Pancreas (tissue), 10 donors: ENCODE data around the gene ARID4B. TPM values are rescaled to one million over a fixed set of nuclear protein-coding genes. Genes with fewer than 3 reads are reported as not detected.
"Not testable (repeated sequence)": the region's sequence is repeated elsewhere in the genome, so short reads cannot be mapped to it uniquely, and the experiment has no call there.

Experiments used
- ATAC-seq, 4 donors: fragments of 200-7000 bp; cut with Tn5 transposase; one replicate each; pipeline versions ENCODE4 v1.8.0 to v1.9.1; 2020; ENCODE audit warnings: mild to moderate bottlenecking in 4 of 4, moderate library complexity in 4 of 4
- DNase-seq, 6 donors: peaks; one replicate each; pipeline ENCODE4 v3.0.0-alpha.2; 2020
- FAIRE-seq: peaks from 2 replicates; lab custom pipeline; 2012; peaks lifted over from hg19 to GRCh38; lab: Jason Lieb, UNC
- H3K27ac ChIP-seq, 4 donors: fragments of 200-600 bp; sonication (generic); 1 replicate in 3 of 4; 2 replicates in 1 of 4; pipeline versions ENCODE4 v1.5.0 to v1.8.0; 2020
- H3K27me3 ChIP-seq, 4 donors: fragments of 200-600 bp; one replicate each; pipeline ENCODE4 v1.8.0; 2021
- H3K36me3 ChIP-seq, 3 donors: fragments of 200-600 bp; sonication (generic) in 1 of 3; one replicate each; pipeline versions ENCODE4 v1.5.0 to v1.8.0; 2020 to 2021
- H3K4me1 ChIP-seq, 3 donors: fragments of 200-600 bp; one replicate each; pipeline ENCODE4 v1.8.0; 2021
- H3K4me3 ChIP-seq, 4 donors: fragments of 200-600 bp; sonication (generic) in 2 of 4; one replicate each; pipeline versions ENCODE4 v1.5.0 to v1.8.0; 2020 to 2021
- H3K9me3 ChIP-seq, 4 donors: fragments of 200-600 bp; one replicate each; pipeline ENCODE4 v1.8.0; 2021
- CTCF ChIP-seq, 4 donors: fragments of 200-600 bp; sonication (generic) in 3 of 4; IDR thresholded peaks; one replicate each; pipeline versions ENCODE4 v1.5.0 to v1.8.0; 2021; ENCODE audit warnings: antibody characterized with exemption in 4 of 4
- WGBS, 2 donors: extraction: QIAGEN DNeasy Blood & Tissue Kit; methylation state at CpG; one replicate each; pipeline ENCODE4 v1.1.7; 2013; 5-methylcytosine and 5-hydroxymethylcytosine counted together
- intact Hi-C, 3 donors: fragments of 100-400 bp; cut with DNase I; formaldehyde crosslinking; loops; one replicate each; pipeline versions ENCODE4 v1.11.1 to v1.14.2; 2022
- polyA plus RNA-seq, 2 donors: library from polyadenylated mRNA; stranded (reverse); fragments of 200-250 nt; gene quantifications; one replicate each; pipeline ENCODE4 v1.2.3, GENCODE V29; 2013
- total RNA-seq, 6 donors: library from RNA; stranded (reverse); fragmentation: NEBNext Ultra II Directional in 4 of 6; extraction: Animal tissue kit (Norgen Biotek cat#: 25700) in 4 of 6; gene quantifications; one replicate each; pipeline versions ENCODE4 v1.2.1 to v1.2.4, GENCODE V29; 2021 to 2023
- donor health status: healthy with polysubstance abuse.
- donor health status: DM: no; HTN: no; CAD: no; lungs with moderate emphysema.
- donor health status: DM: no; HTN: no; CAD: no.
- donor health status: control.
- donor health status: control.
- donor health status: Bipolar disorder and iron deficiency.
- donor health status: DM: yes; HTN: yes; CAD: no.
- donor health status: DM: no; HTN: no; CAD: no.
- donor health status: DM: no; HTN: no; CAD: no.
- donor health status: DM: yes; HTN: yes; CAD: no.

Gene ARID4B
- total and polyA plus RNA-seq, 8 donors: 12.5 to 26.6 (median 16.7) TPM

DNA sequence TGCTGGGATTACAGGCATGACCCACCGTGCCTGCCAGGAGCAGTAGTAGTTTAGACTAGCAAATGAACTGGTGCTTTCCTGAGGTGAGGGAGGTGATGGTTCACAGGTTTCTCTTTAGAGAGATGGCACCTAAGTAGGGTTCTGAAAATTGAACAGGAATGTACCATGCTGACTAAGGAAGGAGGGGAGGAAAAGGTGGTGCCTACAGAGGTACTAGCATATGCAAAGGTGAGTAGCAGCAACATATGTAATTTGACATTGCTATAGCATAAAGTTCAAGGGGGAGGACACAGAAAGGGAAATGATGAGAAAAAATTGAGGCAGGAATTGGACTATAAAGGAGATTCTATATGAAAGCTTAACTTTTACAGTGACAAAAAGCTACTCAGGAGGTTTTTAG, 101.0 kb downstream of the ARID4B start:
- intact Hi-C loops: no loop called here
- Histone ChIP-seq H3K4me3 (no peak overlapping the region), H3K4me1 (no peaks in the 10 kb centered on the region), H3K27me3 (no peaks in the 10 kb centered on the region), H3K27ac (no peak overlapping the region), H3K36me3 (peaks cover 0 to 39% (median 19%) of the 10 kb centered on the region in 3 donors), H3K9me3 (no peaks in the 10 kb centered on the region)
- no peak for ATAC-seq
- no peak for DNase-seq
- TF ChIP-seq CTCF (IDR thresholded peaks at IDR 0.05): no peak
- 95% methylated on average over 1 of the region's 1 CpG for whole genome bisulfite sequencing, 2 donors
- no peak for FAIRE-seq

DNA sequence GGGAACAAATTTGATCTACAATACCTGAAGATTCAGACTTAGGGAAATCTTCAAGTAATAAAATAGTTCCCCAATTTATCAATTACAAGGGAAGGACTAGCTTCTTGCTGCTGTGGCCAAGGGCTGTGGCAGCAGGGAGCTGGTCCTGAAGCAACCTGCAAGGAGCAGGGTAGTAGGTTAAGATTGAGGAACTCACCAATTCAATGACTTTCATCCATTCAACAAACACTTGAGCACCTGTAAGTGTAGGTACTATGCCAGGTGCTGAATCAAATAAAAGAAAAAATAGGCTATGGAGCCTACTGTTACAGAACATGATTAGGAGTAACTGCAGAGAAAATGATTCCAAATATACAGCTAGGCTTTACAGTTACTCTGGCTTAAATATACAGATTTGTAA, 102.7 kb downstream of the ARID4B start:
- no peak for TF ChIP-seq CTCF (IDR thresholded peaks at IDR 0.05)
- Histone ChIP-seq H3K4me1 (no peaks in the 10 kb centered on the region), H3K4me3 (no peak overlapping the region), H3K27ac (no peak overlapping the region), H3K27me3 (no peaks in the 10 kb centered on the region), H3K36me3 (peaks cover 0 to 46% (median 20%) of the 10 kb centered on the region in 3 donors), H3K9me3 (no peaks in the 10 kb centered on the region)
- no peak for DNase-seq
- intact Hi-C loops: no loop called here
- no peak for ATAC-seq
- FAIRE-seq: no peak

- ATAC-seq (no peak), FAIRE-seq (peak; percentile 43), DNase-seq (no peak)
- Histone ChIP-seq H3K4me3 (no peak overlapping the region), H3K9me3 (no peaks in the 10 kb centered on the region), H3K27ac (no peak overlapping the region), H3K27me3 (no peaks in the 10 kb centered on the region), H3K4me1 (no peaks in the 10 kb centered on the region), H3K36me3 (peaks cover 0 to 21% (median 14%) of the 10 kb centered on the region in 3 donors)
- intact Hi-C loops: no loop called here
- WGBS, 2 donors: 93 to 99% methylated on average over 3 of the region's 3 CpGs
- TF ChIP-seq CTCF (IDR thresholded peaks at IDR 0.05): no peak
Observed at GRCh38 chr1:235221653-235222375, 106.2 kb downstream of the ARID4B start.

DNA sequence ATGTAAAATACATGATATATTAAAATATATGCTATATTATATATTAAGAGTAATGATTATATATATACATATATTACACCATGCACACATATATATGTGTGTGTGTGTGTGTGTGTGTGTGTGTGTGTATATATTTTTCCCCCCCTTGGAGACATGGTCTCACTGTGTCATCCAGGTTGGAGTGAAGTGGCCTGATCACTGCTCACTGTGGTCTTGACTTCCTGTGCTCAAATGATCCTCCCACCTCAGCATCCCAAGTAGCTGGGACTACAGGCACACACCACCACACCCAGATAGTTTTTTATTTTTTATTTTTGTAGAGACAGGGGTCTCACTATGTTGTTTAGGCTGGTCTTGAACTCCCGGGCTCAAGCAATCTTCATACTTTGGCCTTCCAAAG, 112.5 kb downstream of the ARID4B start:
- Histone ChIP-seq H3K27me3 (no peaks in the 10 kb centered on the region), H3K4me3 (no peak overlapping the region), H3K36me3 (peaks cover 0 to 13% (median 0%) of the 10 kb centered on the region in 3 donors), H3K9me3 (no peaks in the 10 kb centered on the region), H3K4me1 (no peaks in the 10 kb centered on the region), H3K27ac (no peak overlapping the region)
- intact Hi-C loops: no loop called here
- DNase-seq: no peak
- no peak for TF ChIP-seq CTCF (IDR thresholded peaks at IDR 0.05)
- 91 to 98% methylated on average over 1 of the region's 1 CpG for WGBS, 2 donors
- no peak for FAIRE-seq
- no peak for ATAC-seq

DNA sequence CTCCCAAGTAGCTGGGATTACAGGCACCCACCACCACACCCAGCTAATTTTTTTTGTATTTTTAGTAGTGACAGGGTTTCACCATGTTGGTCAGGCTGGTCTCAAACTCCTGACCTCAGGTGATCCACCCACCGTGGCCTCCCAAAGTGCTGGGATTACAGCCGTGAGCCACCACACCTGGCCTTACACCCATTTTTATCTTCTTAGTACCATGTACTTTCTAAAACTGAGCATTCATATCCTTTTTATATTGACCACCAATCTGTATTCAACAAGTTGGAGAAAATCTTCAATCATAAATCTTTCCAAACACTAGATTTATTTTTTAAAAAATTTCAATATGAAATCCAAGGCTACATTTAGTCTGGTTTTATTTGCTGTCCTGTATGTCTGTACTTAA, 113.0 kb downstream of the ARID4B start:
- 89 to 95% methylated on average over 2 of the region's 2 CpGs for WGBS, 2 donors
- H3K36me3 ChIP-seq: peaks cover 0 to 18% (median 0%) of the 10 kb centered on the region in 3 donors
- H3K4me3 ChIP-seq, H3K27me3 ChIP-seq, H3K27ac ChIP-seq, FAIRE-seq, DNase-seq, H3K9me3 ChIP-seq, H3K4me1 ChIP-seq, intact Hi-C loops, ATAC-seq: not testable (repeated sequence)
